Eye (tissue), 1 donor: Measurements from ENCODE around the gene CPEB4.

Experiments
- DNase-seq: peaks from one replicate; pipeline ENCODE4 v3.0.0-alpha.2; 2015

CPEB4 gene

DNA sequence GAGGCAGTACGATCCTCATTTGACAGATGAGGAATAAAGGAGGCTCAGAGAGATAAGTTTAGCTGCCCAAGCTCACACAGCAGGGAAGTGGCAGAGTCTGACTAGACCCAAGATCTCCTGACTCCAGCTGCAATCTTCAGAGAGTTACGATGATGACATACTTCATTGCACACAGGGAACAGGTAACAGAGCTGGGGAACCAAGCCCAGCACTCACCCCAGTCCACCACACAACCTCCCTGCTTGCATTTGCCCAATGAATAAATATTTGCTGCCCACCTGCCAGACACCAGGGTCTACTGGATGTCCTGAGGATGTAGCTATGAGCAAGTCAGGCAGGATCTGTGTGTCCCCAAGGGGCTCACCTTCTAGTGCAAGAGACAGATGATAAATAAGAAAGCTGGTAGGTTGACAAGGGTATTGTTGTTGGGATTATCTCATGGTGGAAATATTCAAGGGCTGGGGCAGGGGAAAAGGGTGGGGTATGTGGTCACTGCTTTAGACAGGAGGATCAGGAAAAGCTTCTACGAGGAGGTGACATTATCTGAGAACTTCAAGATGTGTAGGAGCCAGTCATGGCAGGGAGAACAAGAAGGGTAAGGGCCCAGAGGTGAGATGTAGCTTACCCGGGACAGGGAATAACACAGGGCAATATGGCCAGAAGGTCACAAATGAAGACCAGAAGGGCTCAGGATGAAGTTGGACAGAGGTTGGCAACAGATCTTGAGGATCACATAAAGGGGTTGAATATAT is 28.6 kb upstream of the CPEB4 start:
- DNase-seq: no peak

DNA sequence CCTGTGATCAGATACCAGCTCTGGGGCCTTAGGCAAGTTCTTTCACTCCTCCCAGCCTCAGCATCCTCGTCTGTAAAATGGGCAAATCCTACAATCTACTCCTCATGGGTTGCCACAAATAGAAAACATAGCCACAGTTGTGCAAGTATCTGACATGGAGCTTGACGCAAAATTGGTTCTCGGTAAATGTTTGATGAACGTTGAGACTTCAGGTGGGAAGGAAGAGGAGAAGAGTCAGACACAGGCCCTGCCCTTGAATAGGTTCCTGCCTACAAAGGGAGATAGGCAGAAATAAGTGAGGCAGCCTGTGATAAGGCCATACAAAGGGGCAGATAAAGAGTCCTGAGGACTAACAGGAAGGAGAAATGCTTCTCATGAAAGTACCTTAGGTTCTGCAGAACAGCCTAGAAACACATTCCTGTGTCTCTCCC is 26.1 kb upstream of the CPEB4 start:
- DNase-seq: no peak

DNA sequence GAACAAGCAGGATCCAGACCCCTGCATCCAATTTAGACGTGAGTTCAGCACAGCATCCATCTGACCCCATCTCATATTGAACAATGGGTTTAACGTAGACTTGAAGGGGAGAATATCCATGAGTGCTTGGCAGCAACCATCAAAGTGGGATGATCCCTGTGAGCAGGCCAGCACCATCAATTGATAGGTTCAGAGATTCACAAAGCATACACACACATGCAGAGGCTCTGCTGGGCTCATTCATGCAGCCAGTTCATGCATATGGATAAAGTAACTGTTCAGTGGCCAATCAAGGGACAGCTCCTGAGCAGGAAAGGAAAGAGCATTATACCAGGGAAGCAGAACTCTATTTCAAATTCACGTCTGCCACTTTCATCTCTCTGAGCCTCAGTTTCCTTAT is 24.8 kb upstream of the CPEB4 start:
- no peak for DNase-seq

DNA sequence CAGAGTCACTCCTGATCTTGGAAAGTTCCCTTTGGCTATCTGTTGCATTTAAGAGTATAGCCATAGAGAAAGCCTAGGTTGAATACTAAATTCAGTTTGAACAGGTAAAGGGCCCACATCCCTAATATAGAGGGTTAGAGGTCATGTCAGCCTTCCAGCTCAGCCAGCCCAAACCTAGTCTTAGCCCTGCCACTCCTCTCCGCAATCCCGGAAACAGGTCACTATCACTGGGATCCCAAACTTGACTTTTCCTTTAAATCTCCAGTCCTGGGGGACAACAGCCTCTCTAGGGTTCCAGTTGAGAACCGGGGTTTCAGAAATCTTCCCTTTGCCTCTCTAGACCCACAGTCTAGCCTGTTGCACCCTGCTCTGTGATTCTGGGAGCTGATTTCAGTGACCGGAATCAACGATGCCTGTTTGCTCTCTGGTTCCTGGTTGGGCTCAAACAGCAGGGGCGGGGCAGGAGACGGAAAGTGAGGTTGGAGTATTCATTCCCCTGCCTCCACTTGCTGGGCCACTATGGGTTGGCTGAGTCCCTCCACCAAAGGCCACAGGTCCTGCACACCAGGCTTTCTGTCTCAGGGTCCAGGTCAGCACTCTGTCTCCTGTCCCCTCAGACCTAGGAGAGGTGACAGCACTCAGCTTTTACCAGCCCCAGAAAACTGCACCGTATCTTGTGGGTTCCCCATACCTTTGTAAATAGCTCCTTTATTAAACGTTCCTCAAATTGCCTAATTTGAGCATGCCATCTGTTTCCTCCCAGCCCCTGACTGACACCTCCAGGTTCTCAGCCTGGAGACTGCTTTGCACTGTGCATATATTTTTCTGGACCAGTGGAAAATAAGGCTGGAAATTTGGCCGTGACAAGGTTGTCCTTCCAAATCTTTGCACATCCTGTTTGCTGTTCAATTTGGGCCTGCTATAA is 23.8 kb upstream of the CPEB4 start:
- no peak for DNase-seq

DNA sequence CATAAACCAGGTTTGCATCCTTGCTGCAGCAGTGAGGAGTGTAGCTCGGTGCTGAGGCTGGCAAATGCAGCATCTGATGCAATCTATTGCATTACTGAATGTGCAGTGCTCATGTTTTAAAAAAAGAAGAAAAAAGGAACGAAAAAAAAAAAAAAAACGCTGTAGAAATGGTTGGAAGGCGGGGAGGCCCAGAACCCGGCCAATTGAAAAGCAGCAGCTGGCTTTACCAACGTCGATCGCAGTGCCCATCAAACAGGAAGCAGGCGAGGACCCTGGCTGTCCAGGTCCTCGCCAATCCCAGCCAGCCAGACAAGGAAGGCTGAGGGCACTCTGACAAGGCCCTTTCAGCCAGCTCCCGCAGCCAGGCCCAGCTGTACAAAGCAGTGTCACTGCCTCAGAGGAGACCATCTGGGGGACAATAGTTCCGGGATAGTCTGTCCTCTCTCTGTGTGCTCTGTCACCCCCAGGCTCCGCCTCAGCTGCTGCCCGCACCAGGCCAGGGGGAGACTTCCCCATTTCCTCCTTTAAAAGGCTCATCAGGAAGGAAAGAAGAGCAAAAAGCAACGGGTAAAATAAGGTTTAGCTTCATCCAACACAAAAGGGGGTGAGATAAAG is 21.8 kb upstream of the CPEB4 start:
- DNase-seq: no peak

DNA sequence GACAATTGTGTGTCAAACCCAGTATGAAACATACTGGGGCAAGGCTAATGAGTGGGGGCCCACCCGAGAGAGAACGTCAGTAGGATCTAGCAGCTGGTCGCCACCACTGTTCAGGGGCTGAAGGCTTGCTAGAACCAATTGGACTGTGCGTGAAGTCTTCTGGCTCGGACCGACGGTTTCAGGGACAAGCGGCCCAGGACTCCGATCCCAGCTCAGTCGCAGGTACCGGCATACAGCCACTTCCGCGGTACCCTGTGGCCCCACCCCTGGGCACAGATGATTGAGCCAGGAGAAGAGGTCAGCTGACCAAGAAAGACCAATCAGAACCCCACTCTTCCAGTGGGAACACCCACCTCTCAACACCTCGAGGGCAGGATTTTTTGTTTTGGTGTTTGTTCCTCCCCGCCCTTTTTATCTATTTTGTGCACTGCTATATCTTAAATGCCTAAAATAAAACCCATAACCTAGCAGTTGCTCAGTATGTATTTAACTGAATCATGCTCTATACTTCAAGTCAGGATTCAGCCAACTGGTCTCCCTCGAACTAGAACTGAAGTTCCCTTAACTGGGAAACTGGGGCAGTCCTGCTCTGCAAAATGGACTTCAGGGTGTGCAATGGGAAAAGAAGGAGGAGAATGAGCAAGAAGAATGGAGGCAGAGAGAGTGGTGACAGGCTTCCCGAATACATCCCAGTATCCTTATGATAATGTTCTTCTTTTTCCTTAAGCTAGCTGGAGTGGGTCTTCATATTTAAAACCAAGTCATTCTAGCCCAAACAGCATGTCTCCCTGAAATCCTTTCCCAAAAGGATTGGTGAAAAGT is 21.1 kb upstream of the CPEB4 start:
- DNase-seq: no peak

DNA sequence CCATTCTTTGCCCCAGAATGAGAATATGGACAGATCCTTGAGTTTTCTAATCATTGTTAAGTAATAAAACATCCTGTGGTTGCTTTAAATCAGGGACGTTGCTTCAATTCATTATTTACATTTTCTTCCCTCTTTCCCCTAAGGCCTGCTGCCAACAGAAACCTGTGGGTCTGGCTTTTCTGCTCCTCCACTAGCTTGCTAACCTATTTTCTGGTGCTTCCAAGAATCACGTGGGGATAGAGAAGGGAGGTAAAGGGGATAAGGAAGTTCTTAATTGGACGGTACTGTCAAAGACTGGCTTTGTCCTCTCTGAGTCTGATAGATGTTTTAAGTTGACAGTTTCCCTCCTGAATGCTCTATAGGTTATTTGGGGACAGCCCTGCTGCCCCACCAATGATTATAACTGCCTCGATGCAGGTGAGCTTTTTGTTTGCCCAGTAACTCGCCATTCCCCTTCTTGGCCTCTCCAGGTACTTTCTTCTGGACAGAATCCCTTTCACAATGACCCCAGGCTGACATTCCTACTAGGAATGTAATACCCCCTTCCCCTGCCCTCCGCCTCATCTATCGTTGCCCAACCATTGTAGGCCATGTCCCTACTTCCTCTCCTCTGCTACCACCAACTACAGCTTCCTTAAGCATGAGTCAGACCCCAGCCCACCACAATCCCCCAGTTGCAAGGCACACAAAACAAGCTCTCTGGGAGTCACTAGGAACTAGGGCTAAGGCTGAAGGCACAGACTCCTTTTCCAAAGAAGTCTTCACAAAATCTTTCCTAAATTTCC is 19.9 kb upstream of the CPEB4 start:
- DNase-seq: no peak

DNA sequence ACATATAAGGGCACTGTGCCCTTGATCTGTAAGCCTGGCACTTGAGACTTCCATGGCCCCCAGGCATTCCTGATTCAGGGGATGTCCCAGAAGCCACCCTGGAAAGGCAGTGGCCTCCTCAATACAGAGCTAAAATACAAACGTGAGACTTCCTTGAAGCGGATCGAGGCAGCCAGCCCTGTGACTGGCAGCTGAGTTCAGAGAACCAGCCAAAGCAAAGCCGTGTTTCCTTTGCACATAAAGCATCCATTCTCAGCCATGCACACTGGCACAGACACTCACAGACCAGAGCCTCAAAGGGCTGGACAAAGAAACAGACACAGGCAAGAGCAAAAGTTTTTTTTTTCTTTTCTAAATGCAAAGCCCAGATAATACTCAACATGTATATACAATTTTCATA is 18.8 kb upstream of the CPEB4 start:
- DNase-seq: no peak

DNA sequence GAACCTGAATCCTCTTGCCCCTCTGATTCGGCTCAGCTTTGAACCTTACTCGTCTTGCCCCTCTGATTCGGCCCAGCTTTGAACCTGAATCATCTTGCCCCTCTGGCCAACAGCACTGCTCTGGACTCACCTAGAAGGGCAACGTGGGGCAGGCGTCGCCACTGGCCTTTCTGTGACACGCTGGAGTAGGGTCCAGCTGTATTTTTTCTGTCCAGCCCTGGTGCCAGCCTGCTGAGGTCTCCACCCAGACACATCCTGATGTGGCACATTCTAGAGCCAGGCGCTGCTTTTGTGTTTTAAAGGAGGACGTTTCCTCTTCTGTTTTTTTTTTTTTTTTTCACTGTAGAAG is 15.2 kb upstream of the CPEB4 start:
- no peak for DNase-seq

DNA sequence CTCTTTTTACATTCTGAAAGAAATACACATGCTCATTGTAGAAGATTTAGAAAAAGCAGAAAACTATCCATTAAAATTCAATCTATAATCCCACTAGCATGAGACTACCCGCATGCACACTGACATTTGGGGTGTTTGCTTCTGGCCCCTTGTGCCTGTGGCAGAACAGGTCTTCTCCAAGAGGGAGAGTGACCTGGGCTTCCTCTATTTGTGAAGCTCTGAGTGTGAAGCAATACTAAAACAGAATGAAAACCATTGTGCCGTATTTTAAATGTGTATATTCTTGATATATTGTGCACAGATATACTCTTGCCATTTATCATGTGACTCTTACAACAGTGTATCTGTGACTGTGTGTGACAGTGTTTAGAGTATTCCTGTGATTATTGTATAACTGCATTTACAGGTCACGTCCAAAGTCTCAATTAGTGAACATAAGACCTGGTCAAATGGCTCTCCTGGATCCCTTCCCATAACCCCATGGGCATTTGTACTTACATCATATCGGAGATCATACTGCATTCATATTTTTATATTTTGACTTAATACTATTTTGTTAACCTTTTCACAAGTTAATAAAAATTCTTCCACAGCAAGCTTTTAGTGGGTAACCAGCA is 14.7 kb upstream of the CPEB4 start:
- DNase-seq: no peak

DNA sequence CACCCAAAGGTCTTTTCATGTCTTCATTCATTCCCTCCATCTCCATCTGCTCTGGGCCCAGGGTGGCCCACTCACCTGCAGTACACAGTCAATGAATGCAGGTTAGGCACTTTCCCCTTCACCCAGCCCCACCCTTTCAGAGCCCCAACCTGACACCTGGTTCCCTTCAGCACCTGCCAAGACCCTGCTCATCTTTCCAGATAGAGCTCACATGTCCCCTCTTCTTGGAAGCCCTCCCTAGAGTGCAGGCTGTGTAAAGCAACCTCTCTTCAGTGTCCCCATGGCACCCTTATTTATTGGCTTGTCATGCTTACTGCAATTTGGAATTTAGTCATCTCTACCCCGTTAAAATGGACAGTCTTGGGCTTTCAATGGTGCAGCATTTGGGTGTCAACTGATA is 13.0 kb upstream of the CPEB4 start:
- DNase-seq: no peak

DNA sequence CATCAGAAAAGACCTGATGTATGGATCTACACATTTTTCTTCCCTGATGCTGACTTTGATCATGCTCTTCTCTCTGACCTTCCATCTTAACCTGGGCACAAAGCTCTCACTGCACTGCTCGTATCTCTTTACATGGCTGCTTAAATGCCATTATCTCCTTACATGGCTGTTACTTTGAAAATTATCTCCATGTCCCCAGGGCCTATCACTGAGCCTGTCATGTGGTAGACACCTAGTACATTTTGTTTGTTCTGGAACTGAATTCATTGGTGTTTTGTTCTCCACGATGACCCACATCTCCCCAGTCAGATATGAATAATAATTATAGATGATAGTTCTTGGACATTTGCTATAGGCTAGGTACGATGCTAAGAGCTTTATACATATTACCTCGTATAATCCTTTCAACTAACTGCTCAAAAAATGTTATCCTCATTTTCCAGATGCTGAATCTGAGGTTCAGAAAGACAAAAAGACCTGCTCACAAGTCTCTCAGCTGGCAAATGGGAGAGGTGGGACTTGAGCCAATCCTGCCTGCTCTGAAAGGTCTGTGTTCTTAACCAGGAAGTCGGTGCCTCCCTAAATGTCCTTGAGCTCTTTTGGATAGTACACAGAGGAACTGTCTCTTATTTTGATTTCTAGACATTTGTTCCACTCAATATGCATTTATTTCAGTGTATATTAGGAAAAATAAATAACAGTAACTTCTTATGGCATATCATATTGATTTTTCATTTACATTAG is 9.8 kb upstream of the CPEB4 start:
- no peak for DNase-seq

DNA sequence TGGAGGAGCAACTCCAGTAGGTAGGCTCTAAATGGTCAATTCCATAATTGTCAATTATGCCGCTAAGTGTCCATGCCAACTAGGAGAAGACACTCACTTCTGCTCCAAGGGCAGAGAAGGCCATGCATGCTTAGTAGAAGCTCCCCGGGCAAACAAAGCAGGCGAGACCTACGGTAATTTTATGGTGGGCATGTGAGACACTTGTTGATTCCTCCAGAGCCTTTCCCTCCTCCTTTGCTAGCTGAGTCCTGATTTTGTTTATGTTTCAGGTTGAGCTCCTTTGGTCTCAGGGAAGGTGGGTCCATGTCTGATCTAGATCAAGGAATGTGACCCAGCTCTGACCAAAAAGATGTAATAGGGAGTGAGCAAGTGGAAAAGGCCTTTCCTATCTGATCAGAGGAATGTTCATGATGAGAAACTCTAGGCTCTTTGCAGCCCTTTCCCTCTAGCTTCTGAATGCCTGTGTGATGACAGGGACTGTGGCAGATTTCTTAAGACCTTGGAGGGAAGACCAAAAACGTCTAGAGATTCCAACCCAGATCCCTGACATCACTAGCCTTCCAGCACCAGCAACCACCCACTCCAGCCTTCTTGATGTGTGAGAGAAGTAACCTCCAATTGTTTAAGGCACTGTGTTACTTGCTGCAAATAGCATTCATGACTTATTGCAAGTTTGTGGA is 7.7 kb upstream of the CPEB4 start:
- no peak for DNase-seq

DNA sequence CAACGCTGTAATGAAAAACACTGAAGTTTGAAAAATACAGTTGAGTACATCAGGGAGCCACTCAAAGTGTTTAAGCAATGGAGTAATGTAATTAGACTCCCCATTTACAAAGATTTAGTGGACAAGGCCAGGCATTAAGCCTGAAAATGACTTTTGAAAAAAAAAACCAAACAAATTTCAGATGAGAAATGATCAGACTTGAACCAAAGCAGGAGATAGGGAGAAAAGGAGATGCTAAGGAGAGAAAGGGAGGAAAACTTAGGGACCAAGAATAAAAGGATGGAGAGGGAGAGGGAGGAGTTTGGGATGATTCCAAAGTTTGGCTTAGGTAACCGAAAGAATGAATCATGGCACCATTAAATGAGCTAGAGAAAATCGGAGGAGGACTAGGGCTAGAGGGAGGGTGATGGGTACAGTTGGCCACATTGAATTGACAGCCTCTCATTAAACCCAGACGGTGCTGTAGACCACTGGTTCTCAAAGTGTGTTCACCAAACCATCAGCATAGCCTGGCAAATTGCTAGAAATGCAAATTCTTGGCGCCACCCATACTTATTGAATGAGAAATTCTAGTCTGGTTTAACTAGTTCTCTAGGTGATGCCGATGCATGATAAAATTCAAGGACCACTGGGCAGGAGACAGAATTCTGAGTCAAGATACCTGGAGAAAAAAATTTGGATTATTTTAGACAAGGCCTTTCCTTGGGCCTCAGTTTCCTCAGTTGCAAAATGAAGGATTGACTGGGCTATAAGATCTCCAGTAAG is 6.2 kb upstream of the CPEB4 start:
- DNase-seq: no peak

DNA sequence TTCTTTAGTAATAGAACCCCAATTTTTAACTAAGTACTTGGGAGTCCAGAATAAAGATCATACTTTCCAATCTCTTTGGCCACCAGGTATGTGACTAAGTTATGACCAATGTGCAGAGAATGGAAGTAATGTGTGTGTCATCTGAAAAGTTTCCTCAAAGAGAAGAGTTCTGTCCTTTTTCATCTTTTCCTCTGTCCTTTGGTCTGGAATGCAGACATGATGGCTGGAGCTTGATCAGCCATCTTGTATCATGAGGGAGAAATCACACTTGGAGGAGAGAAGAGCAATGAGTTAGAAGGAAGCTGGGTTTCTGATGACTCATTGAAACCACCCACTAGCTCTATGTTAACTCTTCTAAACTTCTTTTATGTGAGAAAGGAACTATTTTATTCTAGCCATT is 5.5 kb upstream of the CPEB4 start:
- DNase-seq: no peak

DNA sequence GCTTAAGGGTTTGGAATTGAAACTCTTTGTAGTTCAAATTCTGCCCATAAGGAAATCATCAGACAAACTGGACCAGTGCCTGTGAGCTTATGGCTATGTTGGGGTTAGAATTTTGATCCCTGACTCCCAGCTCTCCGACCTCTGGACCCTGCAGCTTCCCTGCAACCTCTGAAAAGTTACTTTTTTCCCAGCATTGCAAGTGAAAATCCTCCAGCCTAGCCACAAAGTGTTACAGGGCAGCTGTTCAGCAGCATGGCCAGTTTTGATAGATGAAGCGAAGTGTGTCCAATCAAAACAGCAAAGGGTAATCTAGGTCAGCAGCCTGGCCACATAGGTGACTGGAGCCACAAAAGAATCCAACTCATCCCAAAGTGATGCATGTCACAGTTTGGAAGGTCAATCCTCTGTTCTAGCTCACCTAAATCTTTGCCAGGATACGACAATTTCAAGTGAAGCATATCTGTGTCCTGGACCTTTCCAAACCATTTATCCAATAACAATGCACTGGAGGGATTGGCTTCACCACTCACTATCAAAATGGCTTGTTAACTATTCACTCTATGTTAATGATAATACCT is 4.7 kb upstream of the CPEB4 start:
- no peak for DNase-seq

DNA sequence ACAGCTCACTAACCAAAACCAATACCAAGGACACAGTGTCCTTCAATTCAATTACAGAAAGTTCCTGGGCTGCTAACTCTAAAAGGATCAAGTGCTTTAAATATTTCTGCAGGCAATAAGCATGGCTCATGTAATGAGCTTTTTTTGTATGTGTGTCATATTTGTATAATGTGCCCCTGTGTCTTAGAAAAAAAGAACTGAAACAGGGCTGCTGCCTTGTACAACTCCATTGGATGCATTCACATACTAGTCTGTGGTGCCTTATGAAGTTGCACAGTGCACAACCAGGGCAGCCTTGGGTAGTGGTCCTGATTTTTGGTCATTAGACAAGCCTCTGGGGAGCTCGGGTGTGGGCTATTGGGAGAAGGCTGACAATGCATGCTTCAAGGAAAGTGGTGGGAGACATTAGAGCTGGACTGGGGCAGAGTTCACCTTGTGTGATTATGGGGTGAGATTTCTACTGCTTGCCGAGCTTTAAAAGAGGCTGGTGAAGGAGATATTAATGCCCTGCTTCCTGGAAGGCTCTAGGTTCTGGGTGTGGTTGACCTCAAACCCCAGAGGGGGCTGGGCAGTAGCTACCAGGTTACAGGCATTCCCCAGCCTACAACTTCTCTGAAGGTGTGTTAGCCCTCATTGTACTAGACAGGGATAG is 3.6 kb upstream of the CPEB4 start:
- DNase-seq: no peak

DNA sequence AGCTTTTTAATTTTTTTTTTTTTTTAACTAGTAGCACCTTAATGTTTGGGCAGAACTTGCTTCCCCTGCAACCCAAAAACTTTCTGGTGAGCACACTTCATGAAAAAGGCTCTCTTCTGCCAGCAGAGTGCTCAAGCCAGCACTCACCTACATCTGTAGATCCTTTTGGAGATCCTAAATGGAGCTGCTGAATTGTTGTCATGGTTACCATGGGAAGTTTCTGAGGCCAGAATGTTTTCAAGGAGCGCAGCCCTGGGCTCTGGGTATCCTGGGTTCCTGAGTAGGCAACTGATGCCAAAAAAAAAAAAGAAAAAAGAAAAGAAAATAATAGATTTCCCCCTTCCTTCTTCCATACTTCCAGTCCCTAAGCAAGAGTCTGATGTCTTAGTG is 3.1 kb upstream of the CPEB4 start:
- DNase-seq: no peak
